DMS79 treated with DMSO at 0.1 percent for 48 hours (cell line): ENCODE results near the gene ANKS3.
"Not testable (repeated sequence)": the region's sequence is repeated elsewhere in the genome, so short reads cannot be mapped to it uniquely, and the experiment has no call there.

Experiments used
- DNase-seq: peaks from one replicate; lab custom pipeline; 2025; lab: John Stamatoyannopoulos, UW

The ANKS3 gene

GRCh38 chr16:4753227-4753626 lies 19.2 kb upstream of the ANKS3 start:
- no peak for DNase-seq

GRCh38 chr16:4752351-4753100 lies 18.5 kb upstream of the ANKS3 start:
- peak; percentile 53 for DNase-seq

- no peak for DNase-seq
These were observed 16.8 kb upstream of the ANKS3 start for GRCh38 chr16:4750896-4751295.

- no peak for DNase-seq
These were observed 15.7 kb upstream of the ANKS3 start for GRCh38 chr16:4749700-4750257.

- no peak for DNase-seq
These were observed 14.8 kb upstream of the ANKS3 start for GRCh38 chr16:4748682-4749411.

GRCh38 chr16:4747906-4748681 lies 14.0 kb upstream of the ANKS3 start:
- no peak for DNase-seq

GRCh38 chr16:4746991-4747574 lies 13.0 kb upstream of the ANKS3 start:
- no peak for DNase-seq

- DNase-seq, result no peak
These were observed 12.1 kb upstream of the ANKS3 start for GRCh38 chr16:4746215-4746614.

- no peak for DNase-seq
These were observed 11.2 kb upstream of the ANKS3 start for GRCh38 chr16:4745274-4745569.

- no peak for DNase-seq
These were observed 10.6 kb upstream of the ANKS3 start for GRCh38 chr16:4744555-4745273.

- no peak for DNase-seq
These were observed 9.3 kb upstream of the ANKS3 start for GRCh38 chr16:4743226-4743878.

GRCh38 chr16:4738370-4738769 lies 4.3 kb upstream of the ANKS3 start:
- not testable (repeated sequence) for DNase-seq

GRCh38 chr16:4737545-4737944 lies 3.5 kb upstream of the ANKS3 start:
- DNase-seq, result no peak

- no peak for DNase-seq
These were observed 2.5 kb upstream of the ANKS3 start for GRCh38 chr16:4736546-4736945.

GRCh38 chr16:4734730-4735535 lies 862 bp upstream of the ANKS3 start:
- peak; percentile 59 for DNase-seq

- no peak for DNase-seq
These were observed 366 bp downstream of the ANKS3 start for GRCh38 chr16:4733747-4734062.

GRCh38 chr16:4733211-4733742 lies 794 bp downstream of the ANKS3 start:
- DNase-seq, result no peak

GRCh38 chr16:4729876-4730275 lies 4.2 kb downstream of the ANKS3 start:
- DNase-seq, result no peak

- no peak for DNase-seq
These were observed 5.4 kb downstream of the ANKS3 start for GRCh38 chr16:4728676-4729075.

GRCh38 chr16:4726616-4727015 lies 7.5 kb downstream of the ANKS3 start:
- DNase-seq, result no peak
